Ishikawa (cell line): Measurements from ENCODE around the gene SH2B3.

Source experiments
- CEBPB ChIP-seq: IDR thresholded peaks from 2 replicates; pipeline ENCODE4 v1.6.1; 2012
- CREB1 ChIP-seq: IDR thresholded peaks from 2 replicates; pipeline ENCODE4 v1.6.1; 2012; ENCODE audit warnings: low read depth
- EGR1 ChIP-seq: IDR thresholded peaks from 2 replicates; pipeline ENCODE4 v1.6.1; 2012
- FOXM1 ChIP-seq: IDR thresholded peaks from 2 replicates; pipeline ENCODE4 v1.6.1; 2012; ENCODE audit warnings: low read depth, borderline replicate concordance
- REST ChIP-seq: IDR thresholded peaks from 2 replicates; pipeline ENCODE4 v1.6.1; 2012; ENCODE audit warnings: low read depth, mild to moderate bottlenecking
- TAF1 ChIP-seq: IDR thresholded peaks from 2 replicates; pipeline ENCODE4 v1.6.1; 2012; ENCODE audit warnings: low read depth, mild to moderate bottlenecking
- TCF12 ChIP-seq: IDR thresholded peaks from 2 replicates; pipeline ENCODE4 v1.6.1; 2012; ENCODE audit warnings: low read depth
- YY1 ChIP-seq: IDR thresholded peaks from 2 replicates; pipeline ENCODE4 v1.6.1; 2012; ENCODE audit warnings: low read depth
- ZBTB7A ChIP-seq: IDR thresholded peaks from 2 replicates; pipeline ENCODE4 v1.6.1; 2012; ENCODE audit warnings: low read depth

DNA sequence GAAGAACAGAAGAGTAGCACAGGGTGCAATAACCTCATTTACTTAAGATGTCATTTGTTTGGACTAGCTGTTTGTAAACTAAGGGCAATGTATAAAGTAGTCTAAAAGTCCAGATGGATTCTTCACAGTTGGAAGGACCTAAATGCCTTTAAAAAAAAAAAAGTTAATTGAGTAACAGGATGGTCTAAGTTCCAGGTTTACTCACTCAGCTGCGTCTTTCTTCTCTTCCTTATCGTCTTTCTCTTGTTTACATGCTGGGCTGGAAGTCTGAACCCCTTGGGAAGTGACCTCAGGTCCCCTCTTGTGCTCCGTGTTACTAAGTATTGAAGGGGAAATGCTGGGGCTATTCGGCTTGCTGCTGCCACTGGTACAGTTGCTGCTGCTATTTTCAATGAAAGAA lies 82.5 kb downstream of the SH2B3 start:
- TF ChIP-seq TCF12 (no peak), FOXM1 (no peak), YY1 (no peak), REST (no peak), CREB1 (no peak), ZBTB7A (no peak), TAF1 (no peak), EGR1 (no peak), CEBPB (no peak)
